Measurements from ENCODE around the gene LSR. TPM values are rescaled to one million over a fixed set of nuclear protein-coding genes. Genes with fewer than 3 reads are reported as not detected.
A peak's percentile ranks its signal among the peaks of the same experiment; 100 is the strongest.

LSR gene
- total and polyA plus RNA-seq, 2 experiments from 2014 or later = 116 to 212 TPM

DNA sequence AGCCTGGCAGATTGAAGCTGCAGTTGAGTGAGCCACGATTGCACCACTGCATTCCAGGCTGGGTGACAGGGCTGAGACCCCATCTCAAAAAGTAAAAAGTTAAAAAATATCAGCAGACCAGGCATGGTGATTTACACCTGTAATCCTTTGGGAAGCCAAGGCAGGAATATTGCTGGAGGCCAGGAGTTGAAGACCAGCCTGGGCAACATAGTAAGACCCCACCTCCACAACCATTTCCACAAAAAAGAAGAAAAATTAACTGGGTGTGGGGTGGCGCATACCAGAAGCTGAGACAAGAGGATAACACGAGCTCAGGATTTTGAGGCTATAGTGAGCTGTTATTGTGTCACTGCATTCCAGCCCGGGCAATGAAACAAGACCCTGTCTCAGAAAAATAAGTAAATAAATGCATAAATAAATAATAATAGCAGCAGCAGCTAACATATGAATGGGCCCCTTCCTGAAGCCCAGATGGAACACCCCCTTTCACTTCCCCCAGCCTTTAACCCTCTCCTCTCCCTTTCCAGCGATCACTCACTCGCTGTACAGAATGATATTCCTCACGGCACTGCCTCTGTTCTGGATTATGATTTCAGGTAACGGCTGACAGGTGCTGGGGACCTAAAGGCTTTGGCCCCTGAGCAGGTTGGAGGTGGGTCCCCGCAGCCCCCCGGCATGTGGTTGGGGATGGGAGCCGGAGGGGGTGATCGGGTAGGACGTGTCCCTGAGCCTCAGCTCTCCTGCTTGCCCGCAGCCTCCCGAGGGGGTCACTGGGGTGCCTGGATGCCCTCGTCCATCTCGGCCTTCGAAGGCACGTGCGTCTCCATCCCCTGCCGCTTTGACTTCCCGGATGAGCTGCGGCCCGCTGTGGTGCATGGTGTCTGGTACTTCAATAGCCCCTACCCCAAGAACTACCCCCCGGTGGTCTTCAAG, 46.3 kb downstream of the LSR start:
- Histone ChIP-seq H3F3A (replicated peaks; ENCODE audit: low read depth) (peaks cover 13% of the 10 kb centered on the region), H3K36me3 (ENCODE audit: insufficient read depth) (no peaks in the 10 kb centered on the region), H3K27ac (ENCODE audit: low read depth) (no peak overlapping the region), H3K4me3 (no peak overlapping the region), H2AFZ (peak overlapping the region; percentile 92), H3K9me2 (ENCODE audit: insufficient read depth) (no peaks in the 10 kb centered on the region), H4K20me1 (replicated peaks; ENCODE audit: insufficient read depth) (no peaks in the 10 kb centered on the region), H3K4me1 (ENCODE audit: insufficient read depth) (peaks cover 25% of the 10 kb centered on the region), H3K79me2 (replicated peaks; ENCODE audit: insufficient read depth) (no peaks in the 10 kb centered on the region), H3K27me3 (ENCODE audit: insufficient read depth) (no peaks in the 10 kb centered on the region), H3K4me2 (peak overlapping the region; percentile 55; the same call in 1 of the 2 replicates)
- H3K27me3 Mint-ChIP-seq (ENCODE audit: insufficient read depth, low read depth, poor library complexity) = peaks cover 10% of the 10 kb centered on the region
- H3K27ac Mint-ChIP-seq = no peak overlapping the region
- DNase-seq (ENCODE audit: low spot score) (no peak), ATAC-seq (no peak)
- H3K4me3 Mint-ChIP-seq = no peak overlapping the region
- peaks cover 13% of the 10 kb centered on the region for H3K4me1 Mint-ChIP-seq
- H3K36me3 Mint-ChIP-seq (ENCODE audit: low read depth) = no peaks in the 10 kb centered on the region
- no peaks in the 10 kb centered on the region for H3K9me3 Mint-ChIP-seq
- TF ChIP-seq STAT1 (IDR thresholded peaks at IDR 0.05; ENCODE audit: unreplicated experiment) (no peak), CREB1 (CRISPR knock-in tag; IDR thresholded peaks at IDR 0.05; ENCODE audit: low read depth) (no peak), EZH2 (IDR thresholded peaks at IDR 0.05; ENCODE audit: low read depth, unreplicated experiment) (no peak)
- TF ChIP-seq, protein P1, sequence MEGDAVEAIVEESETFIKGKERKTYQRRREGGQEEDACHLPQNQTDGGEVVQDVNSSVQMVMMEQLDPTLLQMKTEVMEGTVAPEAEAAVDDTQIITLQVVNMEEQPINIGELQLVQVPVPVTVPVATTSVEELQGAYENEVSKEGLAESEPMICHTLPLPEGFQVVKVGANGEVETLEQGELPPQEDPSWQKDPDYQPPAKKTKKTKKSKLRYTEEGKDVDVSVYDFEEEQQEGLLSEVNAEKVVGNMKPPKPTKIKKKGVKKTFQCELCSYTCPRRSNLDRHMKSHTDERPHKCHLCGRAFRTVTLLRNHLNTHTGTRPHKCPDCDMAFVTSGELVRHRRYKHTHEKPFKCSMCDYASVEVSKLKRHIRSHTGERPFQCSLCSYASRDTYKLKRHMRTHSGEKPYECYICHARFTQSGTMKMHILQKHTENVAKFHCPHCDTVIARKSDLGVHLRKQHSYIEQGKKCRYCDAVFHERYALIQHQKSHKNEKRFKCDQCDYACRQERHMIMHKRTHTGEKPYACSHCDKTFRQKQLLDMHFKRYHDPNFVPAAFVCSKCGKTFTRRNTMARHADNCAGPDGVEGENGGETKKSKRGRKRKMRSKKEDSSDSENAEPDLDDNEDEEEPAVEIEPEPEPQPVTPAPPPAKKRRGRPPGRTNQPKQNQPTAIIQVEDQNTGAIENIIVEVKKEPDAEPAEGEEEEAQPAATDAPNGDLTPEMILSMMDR (conservative IDR thresholded peaks at IDR 0.05; ENCODE audit: low read depth in 2 of 2) = no peak

DNA sequence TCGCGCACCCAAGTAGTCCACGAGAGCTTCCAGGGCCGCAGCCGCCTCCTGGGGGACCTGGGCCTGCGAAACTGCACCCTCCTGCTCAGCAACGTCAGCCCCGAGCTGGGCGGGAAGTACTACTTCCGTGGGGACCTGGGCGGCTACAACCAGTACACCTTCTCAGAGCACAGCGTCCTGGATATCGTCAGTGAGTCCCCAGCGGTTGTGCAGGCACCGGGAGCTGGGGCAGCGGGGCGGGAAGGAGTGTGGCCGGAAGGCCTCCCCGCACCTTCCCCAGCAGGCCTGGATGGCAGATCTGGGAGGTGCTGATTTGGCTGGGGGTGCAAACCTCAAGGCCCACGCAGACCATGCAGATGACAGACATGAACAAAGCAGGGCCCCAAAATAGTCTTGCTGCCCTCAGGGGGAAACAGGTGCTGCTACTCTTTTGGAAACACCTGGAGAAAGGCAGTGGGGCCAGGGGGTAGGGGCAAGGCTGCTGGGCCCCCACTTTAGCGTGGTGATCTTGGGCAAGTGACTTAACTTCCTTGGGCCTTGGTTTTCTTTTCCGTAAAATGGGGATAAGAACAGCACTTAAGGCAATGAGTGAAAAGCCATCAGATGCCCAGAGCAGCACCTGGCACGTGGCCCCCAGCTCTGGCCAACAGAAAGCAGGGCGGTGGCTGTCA, 47.1 kb downstream of the LSR start:
- Histone ChIP-seq H3K4me1 (ENCODE audit: insufficient read depth) (peaks cover 25% of the 10 kb centered on the region), H3K4me3 (no peak overlapping the region), H3K27me3 (ENCODE audit: insufficient read depth) (no peaks in the 10 kb centered on the region), H4K20me1 (replicated peaks; ENCODE audit: insufficient read depth) (no peaks in the 10 kb centered on the region), H3K9me2 (ENCODE audit: insufficient read depth) (no peaks in the 10 kb centered on the region), H2AFZ (peak overlapping the region; percentile 92), H3K27ac (ENCODE audit: low read depth) (no peak overlapping the region), H3K4me2 (peak overlapping the region; percentile 55; the same call in 1 of the 2 replicates), H3K79me2 (replicated peaks; ENCODE audit: insufficient read depth) (no peaks in the 10 kb centered on the region), H3F3A (replicated peaks; ENCODE audit: low read depth) (peaks cover 13% of the 10 kb centered on the region), H3K36me3 (ENCODE audit: insufficient read depth) (no peaks in the 10 kb centered on the region)
- ATAC-seq = peak; percentile 59
- H3K4me3 Mint-ChIP-seq = no peak overlapping the region
- H3K36me3 Mint-ChIP-seq (ENCODE audit: low read depth) = no peaks in the 10 kb centered on the region
- H3K27me3 Mint-ChIP-seq (ENCODE audit: insufficient read depth, low read depth, poor library complexity) = peaks cover 7% of the 10 kb centered on the region
- DNase-seq (ENCODE audit: low spot score) = peak; percentile 73
- H3K9me3 Mint-ChIP-seq = no peaks in the 10 kb centered on the region
- H3K4me1 Mint-ChIP-seq = peaks cover 11% of the 10 kb centered on the region
- H3K27ac Mint-ChIP-seq = no peak overlapping the region
- TF ChIP-seq ZNF331 (CRISPR knock-in tag; IDR thresholded peaks at IDR 0.05; ENCODE audit: low read depth) (no peak), NANOG (IDR thresholded peaks at IDR 0.05; ENCODE audit: borderline replicate concordance) (no peak), POLR2AphosphoS5 (IDR thresholded peaks at IDR 0.05; ENCODE audit: low read depth) (no peak), STAT1 (IDR thresholded peaks at IDR 0.05; ENCODE audit: unreplicated experiment) (no peak), CREB1 (CRISPR knock-in tag; IDR thresholded peaks at IDR 0.05; ENCODE audit: low read depth) (no peak), ZNF114 (CRISPR knock-in tag; IDR thresholded peaks at IDR 0.05) (no peak), EZH2 (IDR thresholded peaks at IDR 0.05; ENCODE audit: low read depth, unreplicated experiment) (no peak)
- TF ChIP-seq, protein P1 (conservative IDR thresholded peaks at IDR 0.05; ENCODE audit: low read depth in 2 of 2) = no peak
- TF ChIP-seq, protein P2, sequence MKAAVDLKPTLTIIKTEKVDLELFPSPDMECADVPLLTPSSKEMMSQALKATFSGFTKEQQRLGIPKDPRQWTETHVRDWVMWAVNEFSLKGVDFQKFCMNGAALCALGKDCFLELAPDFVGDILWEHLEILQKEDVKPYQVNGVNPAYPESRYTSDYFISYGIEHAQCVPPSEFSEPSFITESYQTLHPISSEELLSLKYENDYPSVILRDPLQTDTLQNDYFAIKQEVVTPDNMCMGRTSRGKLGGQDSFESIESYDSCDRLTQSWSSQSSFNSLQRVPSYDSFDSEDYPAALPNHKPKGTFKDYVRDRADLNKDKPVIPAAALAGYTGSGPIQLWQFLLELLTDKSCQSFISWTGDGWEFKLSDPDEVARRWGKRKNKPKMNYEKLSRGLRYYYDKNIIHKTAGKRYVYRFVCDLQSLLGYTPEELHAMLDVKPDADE (IDR thresholded peaks at IDR 0.05) = no peak
- TF ChIP-seq, protein P3, sequence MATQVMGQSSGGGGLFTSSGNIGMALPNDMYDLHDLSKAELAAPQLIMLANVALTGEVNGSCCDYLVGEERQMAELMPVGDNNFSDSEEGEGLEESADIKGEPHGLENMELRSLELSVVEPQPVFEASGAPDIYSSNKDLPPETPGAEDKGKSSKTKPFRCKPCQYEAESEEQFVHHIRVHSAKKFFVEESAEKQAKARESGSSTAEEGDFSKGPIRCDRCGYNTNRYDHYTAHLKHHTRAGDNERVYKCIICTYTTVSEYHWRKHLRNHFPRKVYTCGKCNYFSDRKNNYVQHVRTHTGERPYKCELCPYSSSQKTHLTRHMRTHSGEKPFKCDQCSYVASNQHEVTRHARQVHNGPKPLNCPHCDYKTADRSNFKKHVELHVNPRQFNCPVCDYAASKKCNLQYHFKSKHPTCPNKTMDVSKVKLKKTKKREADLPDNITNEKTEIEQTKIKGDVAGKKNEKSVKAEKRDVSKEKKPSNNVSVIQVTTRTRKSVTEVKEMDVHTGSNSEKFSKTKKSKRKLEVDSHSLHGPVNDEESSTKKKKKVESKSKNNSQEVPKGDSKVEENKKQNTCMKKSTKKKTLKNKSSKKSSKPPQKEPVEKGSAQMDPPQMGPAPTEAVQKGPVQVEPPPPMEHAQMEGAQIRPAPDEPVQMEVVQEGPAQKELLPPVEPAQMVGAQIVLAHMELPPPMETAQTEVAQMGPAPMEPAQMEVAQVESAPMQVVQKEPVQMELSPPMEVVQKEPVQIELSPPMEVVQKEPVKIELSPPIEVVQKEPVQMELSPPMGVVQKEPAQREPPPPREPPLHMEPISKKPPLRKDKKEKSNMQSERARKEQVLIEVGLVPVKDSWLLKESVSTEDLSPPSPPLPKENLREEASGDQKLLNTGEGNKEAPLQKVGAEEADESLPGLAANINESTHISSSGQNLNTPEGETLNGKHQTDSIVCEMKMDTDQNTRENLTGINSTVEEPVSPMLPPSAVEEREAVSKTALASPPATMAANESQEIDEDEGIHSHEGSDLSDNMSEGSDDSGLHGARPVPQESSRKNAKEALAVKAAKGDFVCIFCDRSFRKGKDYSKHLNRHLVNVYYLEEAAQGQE (IDR thresholded peaks at IDR 0.05; ENCODE audit: unreplicated experiment) = no peak
